HG02840 (cell line): ENCODE measurements around the gene FOXJ3.

Source experiments
- ATAC-seq: cut with Tn5 transposase; IDR thresholded peaks from one replicate; pipeline ENCODE4 v1.9.1; 2021; ENCODE audit warnings: mild to moderate bottlenecking, moderate library complexity, moderate number of reproducible peaks; ENCODE audit not compliant: unreplicated experiment, low FRiP score

FOXJ3 gene

DNA sequence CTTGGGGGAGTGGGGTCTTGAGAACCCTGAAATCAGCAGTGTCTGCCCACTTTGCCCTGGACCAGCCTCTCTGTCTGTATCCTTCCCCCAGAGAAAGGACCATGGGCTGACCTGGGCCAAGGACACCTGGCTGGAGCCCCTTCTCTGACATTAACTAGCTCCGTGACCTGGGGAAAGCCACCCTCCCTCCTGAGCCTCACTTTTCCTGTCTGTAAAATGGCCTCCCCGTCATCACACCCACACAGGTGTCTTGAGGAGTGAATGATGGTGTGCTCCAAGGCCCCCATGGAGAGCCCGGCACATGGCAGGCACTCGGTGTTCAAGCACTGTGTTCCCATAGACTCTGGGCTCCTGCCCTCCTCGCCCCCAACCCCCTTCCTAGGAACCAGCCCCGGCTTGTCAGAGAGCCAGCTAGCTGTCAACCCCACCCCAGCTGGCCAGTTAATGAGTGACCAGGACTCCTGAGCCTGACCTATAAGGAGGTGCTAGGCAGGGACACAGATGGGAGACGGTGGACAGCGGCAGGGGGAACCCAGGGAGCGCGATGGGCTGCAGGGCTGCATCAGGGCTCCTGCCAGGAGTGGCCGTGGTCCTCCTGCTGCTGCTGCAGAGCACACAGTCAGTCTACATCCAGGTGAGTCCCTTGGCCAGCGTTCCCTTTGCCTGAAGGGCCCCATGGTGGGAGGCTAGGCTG is 182.0 kb downstream of the FOXJ3 start, which contains the start of gene GUCA2B:
Gene GUCA2B, plus strand, starts transcription at position 504 of the 694 bp plus-strand sequence. Its CDS starts 41 bp downstream, at position 545.
- ATAC-seq, result no peak

DNA sequence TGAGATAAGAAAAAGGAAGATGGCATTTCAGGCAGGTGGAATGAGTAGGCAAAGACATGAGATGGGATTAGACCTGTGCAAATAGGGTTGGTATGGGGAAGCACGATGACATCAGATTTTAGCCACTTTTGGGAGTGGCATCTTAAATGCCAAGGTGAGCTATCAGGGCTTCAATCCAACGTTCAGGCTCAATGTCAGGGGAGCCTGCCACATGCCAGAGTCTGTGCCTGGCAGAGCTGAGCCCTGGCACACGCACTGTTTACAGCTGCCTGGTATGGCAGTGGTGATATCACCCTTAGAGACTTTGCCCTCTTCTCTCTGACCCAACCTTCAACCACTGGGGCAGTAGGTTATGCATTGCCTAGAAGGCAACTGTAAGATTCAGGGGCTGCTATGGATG is 182.9 kb downstream of the FOXJ3 start:
- no peak for ATAC-seq

- no peak for ATAC-seq
Observed at GRCh38 chr1:42150651-42151050, 184.4 kb downstream of the FOXJ3 start.

DNA sequence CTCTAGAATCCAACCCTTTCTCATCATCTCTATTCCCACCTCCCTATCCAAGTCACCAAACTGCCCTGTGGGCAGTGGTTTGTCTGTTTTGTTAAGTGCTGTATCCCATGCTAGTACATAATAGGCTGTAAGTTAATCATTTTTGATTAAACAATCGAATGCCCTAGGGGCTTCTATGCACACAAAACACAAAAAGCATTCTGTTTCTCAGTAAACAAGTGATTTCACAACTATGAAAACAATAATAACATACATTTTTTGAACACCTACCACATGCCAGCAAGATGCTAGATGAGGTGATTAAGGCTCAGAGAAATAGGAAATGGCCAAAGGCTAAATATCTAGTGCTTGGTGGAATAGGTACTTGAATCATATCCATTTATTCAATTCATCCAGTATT is 186.9 kb downstream of the FOXJ3 start:
- no peak for ATAC-seq

DNA sequence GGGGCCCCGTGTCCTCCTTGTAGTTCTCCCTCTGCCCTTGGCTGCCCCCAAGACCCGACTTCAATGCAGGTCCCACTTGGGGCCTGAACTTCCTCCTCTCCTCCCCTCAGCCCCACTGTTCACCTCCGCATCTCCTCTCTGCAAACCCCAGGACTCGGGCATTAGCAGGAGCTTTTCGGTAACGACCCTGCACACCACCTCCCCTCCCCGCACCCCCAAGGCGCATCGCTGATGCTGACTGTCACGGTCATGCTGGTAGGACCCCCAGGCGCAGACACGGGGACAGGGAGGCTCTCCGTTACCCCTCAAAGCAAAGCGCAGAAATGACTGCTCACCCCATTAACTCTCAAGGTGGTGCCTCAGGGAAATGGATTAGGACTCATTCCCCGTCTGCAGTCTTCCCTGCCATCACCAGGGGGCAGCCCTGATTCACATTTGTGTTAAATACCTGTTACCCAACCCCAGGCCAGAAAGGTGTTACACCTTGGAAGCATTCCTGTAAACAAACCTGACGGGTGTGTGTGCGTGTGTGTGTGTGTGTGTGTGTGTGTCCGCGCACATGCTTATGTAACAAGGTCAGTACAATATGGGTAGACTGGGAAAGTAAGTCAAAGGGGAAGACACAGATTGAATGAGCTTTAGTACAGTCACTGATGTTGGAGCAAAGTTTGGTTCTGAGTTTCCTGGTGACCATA is 188.3 kb downstream of the FOXJ3 start:
- no peak for ATAC-seq

DNA sequence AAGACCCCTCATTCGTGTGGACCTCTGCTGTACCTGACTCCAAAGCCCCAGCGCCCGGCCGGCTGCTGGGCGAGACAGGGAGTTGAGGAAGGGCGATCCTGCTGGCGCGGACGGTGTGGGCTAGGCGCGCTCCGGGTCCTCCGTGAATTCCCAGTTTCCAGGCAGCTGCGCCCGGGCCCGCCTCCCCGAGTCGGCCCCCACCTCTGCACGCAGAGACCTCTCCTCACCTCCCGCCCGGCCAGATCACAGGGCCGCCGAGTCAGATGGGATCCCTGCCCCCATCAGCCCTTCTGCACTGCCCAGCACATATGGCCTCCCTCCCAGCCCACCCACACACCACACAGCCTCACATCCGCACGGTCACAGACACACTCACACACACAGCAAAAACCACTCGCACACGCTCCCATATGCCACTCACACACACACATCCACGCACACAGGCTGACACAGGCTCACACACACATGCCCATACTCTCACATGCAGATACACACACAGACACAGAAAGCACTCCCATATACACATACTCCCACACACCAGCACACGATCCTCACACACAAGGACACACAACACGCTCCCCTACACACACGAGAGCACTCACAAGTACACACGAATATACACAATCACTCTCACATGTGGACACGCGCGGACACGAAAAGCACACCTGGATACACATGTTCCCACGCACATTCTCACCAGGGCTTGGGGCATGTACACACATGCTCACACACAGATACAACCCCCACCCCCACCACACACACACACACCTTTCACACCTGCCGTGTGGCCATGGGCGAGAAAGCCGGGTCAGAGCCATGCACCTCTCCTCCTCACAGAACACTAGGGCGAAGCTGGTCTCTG is 189.0 kb downstream of the FOXJ3 start:
- ATAC-seq, result no peak

GRCh38 chr1:42145389-42145716 is 189.7 kb downstream of the FOXJ3 start:
- ATAC-seq, result no peak

GRCh38 chr1:42144711-42145388 is 190.2 kb downstream of the FOXJ3 start:
- ATAC-seq, result no peak

DNA sequence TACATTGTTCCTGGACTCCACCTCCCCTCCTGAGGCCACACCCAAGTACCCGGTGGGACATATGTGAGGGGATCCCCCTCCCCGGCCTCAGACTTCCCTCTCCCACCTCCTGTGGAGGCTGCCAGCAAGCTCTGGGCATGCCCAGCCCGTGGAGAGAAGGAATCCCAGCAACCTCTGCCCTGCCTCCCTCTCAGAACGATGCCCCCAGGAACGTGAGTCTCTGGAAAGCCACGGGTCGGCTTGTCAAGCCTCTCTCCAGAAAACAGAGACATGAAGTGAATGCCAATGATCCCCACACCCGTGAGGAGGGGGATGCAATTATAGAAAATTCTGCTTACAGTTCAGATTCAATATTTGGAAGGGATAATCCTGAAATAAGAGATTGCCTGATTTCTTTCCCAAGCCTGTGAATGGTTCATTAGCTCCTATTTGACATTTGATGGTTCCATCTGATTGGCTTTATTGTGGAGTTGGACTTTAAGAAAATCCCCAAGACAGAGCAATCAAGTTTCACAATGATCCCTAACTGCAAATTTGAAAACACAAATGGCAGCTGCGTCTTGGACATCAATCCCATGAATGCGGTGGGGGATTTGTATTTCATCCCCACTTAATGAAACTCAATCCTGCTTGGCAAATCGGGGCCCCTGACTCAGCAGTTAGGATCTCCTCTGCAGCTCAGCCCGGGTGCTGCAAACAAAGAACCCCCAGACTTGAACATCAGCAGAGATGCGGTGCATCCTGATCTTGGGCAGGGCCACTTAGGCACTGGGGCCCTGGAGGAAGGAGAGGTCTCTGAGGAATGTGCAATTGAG is 190.9 kb downstream of the FOXJ3 start:
- no peak for ATAC-seq

GRCh38 chr1:42142894-42143675 is 191.9 kb downstream of the FOXJ3 start:
- no peak for ATAC-seq

DNA sequence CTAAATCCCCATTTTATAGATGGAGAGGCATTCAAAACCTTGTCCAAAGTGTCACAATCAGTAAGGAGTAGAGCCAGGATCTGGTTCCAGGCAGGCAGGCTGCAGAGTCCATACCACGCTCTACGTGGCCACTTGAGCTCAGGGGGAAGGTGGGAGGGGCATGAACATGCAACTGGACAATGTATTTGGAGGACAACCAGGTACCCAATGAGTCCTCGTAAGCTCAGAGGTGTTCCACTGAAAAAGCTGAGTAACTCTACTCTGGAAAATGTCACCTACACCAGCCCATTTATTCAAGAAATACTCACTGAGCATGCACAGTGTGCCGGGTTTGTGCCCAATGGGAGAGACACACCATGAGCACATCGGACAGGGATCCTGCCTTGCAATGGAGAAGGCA is 193.1 kb downstream of the FOXJ3 start:
- ATAC-seq, result no peak

DNA sequence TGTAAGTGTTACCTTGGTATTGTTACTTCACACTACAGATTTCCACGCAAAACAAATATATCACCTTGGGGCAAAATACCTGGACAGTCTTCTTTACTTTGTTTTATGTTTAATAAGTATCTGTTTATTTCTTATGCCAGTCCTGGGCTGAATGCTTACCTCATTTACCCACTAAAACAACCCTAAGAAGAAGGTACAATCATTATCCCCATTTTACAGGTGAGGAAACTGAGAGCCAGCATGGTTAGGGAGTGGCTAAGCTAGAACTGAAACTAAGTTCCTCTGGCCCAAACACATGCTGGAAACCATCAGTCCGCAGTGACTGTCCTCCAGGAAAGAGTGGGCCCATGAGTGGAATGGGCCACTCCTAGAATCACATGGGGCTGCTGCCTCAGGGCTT is 194.8 kb downstream of the FOXJ3 start:
- ATAC-seq, result no peak

DNA sequence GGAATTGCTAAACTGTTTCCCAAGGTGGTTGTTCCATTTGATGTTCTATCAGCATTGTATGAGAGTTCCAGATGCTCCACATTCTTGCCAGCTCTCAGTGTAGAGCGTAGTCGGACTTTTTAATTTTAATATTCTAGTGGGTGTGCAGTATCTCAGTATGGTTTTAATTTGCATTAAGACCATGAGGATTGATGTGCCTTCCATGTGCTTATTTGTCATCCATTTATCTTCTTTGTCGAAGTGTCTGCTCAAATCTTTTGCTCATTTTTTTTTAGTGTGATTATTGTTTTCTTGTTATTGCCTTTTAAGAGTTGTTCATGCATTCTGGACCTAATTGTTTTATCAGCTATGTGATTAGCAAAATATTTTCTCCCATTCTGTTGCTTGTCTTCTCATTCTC is 195.6 kb downstream of the FOXJ3 start:
- ATAC-seq, result no peak

DNA sequence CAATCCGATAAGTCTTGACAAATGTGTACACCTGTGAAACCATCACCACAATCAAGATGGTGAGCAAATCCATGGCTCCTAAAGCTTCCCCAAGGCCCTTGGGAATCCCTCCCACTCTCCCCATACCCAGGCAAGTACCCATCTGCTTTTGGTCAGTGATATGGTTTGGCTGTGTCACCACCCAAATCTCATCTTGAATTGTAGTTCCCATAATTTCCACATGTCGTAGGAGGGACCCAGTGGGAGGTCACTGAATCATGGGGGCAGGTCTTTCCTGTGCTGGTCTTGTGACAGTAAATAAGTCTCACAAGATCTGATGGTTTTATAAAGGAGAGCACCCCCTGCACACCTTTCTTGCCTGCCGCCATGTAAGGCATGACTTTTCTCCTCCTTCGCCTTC is 196.4 kb downstream of the FOXJ3 start:
- no peak for ATAC-seq

GRCh38 chr1:42137766-42138165 is 197.3 kb downstream of the FOXJ3 start:
- no peak for ATAC-seq

DNA sequence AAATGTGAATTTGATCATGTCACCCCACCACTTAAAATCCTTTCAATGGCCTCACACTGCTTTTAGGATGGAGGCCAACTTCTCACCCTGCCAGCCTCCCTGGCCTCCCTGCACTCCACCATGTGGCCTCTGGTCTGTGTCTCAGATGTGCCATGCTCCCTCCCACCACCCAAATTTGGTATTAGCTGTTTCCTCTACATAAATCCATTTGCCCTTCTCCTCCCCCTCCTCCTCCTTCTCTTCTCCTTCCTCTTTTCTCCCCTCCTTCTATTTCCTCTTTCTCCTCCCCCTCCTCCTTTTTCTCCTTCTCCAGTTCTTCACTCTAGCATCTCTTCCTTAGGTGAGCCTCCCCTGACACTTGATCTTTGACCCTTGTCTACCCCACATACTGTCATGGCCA is 198.6 kb downstream of the FOXJ3 start:
- ATAC-seq, result no peak

GRCh38 chr1:42135426-42135825 is 199.6 kb downstream of the FOXJ3 start:
- no peak for ATAC-seq

GRCh38 chr1:42133809-42134526 is 201.1 kb downstream of the FOXJ3 start:
- no peak for ATAC-seq

DNA sequence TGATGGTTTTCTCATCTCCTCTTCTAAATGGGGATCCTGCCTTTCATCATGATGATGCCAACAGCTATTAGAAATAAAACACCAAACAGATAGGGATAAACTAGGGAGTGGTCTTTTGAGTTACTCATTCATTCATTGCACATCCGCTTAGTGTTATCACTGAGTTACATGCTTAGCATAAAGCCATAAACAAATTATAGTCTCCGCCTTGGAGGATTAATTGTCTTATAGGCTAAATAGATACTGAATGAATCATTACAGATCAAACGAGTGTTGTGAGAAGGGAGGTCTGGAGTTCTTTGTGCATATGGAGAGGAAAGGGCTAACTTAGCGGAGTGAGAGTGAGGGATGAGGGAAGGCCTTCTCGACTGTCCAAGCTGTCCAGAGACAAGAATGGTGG is 201.6 kb downstream of the FOXJ3 start:
- no peak for ATAC-seq
